Right renal cortex interstitium (tissue), 3 donors: ENCODE data around the gene SPOPL. TPM values are rescaled to one million over a fixed set of nuclear protein-coding genes. Genes with fewer than 3 reads are reported as not detected.

ENCODE experiments used
- DNase-seq, 3 donors: peaks; one replicate each; pipeline ENCODE4 v3.0.0-alpha.2; 2013; ENCODE audit warnings: low read depth in 3 of 3, low spot score in 2 of 3
- polyA plus RNA-seq, 3 donors: library from polyadenylated mRNA; unstranded; fragments of 120-200 nt; gene quantifications; one replicate each; pipeline ENCODE4 v1.2.1, GENCODE V29; 2013; ENCODE audit not compliant: insufficient read length in 3 of 3

SPOPL gene
- polyA plus RNA-seq, 3 donors = 28.0 to 29.9 (median 29.0) TPM

DNA sequence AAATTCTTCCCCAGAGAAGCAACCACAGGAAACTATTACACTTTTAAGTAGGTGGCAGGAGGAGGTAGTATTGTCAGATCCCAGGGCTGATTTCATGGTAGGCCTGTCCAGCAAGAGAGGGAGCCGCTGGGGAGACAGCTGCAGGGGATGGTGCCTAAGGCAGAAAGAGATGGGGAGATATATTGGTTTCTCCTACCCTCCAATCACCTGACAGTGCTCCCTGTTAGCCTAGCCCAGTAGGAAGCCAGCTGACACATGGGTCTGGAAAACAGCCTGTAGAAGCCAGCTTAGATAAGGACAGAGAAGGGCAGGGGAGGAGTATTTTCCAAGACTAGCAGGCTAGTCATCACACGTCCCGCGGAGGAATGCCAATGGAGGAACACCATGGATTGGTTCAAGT is 8.2 kb upstream of the SPOPL start:
- no peak for DNase-seq

- DNase-seq = no peak
Measured at GRCh38 chr2:138494265-138494966, 7.2 kb upstream of the SPOPL start.

- no peak for DNase-seq
Measured at GRCh38 chr2:138495384-138495783, 6.2 kb upstream of the SPOPL start.

GRCh38 chr2:138496096-138496651 is 5.4 kb upstream of the SPOPL start:
- DNase-seq = no peak

DNA sequence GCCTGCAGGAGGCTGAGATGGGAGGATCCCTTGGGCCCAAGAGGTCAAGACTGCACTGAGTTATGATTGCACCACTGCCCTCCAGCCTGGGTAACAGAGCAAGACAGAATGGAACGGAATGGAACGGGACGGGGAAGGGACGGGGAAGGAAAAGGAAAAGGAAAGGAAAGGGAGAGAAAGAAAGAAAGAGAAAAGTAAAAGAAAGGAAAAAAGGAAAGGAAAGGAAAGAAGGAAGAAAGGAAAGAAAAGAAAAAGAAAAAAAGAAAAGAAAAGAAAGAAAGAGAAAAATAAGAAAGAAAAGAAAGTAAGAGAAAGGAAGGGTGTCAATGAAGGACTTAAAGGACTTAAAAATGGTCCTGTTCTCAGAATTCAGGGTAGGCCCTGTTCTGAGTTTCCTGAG is 4.3 kb upstream of the SPOPL start:
- no peak for DNase-seq

DNA sequence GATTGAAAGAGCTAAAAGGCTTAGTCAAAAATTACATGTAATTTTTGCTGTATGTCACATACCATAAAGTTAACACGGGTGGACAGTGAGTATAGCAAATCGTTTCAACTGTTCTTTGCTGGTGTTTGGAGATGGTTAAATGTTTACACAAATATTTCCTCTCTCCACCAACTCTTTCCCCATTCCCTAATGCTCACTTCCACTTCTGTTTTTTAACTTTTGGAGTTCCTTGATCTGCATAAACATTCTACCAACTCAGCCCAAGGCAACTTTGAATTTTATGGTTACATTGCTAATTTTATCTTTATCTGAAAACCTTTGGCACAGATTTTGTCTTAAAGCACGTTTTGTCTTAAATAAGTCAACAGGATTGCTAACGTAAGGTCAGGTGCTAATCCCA is 1.9 kb upstream of the SPOPL start:
- no peak for DNase-seq

DNA sequence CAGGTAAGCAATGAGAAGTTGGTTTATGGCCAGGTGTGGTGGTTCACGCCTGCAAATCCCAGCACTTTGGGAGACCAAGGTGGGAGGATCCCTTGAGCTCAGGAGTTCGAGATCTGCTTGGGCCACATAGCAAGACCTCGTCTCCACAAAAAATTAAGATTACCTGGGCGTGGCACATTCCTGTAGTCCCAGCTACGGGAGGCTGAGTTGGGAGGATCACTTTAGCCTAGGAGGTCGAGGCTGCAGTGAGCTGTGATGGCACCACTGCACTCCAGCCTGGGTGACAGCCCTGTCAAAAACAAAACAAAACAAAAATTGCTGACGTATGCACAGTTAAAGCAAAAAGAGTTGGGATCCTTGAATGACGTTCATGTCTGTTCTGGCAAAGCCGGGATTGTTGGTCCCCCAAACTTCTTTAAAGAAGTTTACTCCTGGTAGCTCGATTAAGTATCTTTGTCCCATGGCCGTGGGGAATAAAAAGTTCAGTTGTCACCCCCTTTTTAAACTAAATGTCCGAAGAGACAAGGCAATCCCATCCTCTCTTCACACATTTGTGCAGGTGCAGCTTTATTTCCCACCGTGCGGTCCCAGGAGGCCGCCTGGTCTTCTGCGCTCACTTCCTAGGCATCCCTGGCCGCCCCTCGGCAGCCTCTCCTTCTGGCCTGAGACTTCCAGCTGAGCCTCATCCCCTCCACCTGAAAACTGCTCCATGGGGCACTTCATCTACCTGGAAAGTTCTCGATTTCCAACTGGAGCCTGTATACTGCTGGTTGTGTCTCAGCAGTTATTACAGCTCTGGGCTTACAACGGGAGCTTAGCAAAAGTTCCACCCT is 762 bp upstream of the SPOPL start:
- DNase-seq = no peak

DNA sequence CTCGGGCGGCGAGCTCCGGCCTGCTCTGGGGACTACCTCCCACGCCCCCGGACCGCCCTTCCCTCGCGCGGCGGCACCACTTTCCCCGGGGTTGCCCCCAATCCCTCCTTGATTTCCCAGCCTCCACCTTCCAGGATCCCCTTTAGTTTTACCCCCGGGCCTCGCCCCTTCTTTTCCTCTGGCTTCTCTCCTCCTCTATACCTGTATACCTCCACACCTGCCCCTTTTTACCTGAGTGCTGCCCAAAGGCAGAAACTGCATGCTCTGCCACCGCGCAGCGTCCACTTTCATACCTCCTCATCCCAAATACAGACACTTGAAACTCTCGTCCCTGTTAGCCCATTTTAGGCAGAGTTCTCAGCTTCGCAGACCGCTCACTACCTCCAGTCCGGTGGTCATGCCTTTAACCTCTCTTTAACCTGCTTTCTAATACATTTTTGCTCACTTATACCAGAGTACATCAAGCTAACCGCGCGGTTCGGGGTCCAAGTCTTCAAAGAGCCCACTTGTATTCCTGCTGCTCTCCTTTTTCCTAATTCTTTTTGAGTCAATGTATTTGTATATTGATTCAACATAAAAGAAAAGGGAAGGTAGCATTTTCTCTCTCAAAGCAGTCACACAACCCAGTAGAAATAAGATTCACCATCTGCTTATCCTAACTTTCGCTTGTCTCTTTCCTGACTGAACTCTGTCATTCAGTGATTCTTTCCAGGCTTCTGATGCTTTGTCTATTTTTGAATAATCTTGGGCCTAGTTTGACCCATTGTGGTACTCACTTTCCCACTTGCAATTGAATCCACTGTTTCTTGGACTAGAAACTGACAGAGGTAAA is 901 bp downstream of the SPOPL start:
- DNase-seq = peak in 1 of 3 donors; percentile 18

GRCh38 chr2:138503087-138503442 is 1.5 kb downstream of the SPOPL start:
- DNase-seq = no peak

DNA sequence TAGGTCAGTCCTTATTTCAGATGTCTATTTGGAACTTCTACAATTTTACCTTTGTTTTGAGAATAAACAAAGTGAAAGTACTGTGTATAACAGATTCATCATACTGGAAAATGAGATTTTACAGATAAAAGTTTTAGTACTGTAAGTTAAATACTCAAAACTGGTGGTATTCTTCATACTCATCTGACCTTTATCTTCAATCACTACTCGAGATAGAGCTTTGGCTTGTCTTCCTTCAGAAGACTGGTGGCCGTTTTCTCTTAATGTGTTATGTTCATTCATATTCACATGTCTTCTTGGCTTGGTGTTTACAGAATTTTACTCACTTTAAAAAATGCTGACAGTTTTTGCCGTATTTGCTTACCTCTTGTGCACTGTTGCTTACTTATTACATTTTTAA is 2.1 kb downstream of the SPOPL start:
- DNase-seq = no peak

DNA sequence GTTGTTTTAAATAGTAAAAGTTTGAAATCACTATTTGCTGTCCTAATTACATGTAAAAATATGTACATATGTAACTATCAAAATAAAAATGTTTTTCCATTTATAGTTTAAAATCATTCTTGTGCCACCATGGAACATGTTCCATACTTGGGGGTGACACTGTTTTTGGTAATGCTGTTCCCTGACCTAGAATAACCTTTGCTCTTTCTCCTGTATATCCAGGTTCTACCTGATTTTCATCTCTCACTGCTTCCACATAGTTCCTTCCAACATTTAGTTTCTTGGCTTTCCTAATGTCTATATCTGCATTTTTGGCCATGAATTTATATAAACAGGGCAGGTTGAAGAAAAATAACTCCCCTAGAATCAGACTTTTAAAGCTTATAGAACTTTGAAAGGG is 2.5 kb downstream of the SPOPL start:
- DNase-seq = no peak

DNA sequence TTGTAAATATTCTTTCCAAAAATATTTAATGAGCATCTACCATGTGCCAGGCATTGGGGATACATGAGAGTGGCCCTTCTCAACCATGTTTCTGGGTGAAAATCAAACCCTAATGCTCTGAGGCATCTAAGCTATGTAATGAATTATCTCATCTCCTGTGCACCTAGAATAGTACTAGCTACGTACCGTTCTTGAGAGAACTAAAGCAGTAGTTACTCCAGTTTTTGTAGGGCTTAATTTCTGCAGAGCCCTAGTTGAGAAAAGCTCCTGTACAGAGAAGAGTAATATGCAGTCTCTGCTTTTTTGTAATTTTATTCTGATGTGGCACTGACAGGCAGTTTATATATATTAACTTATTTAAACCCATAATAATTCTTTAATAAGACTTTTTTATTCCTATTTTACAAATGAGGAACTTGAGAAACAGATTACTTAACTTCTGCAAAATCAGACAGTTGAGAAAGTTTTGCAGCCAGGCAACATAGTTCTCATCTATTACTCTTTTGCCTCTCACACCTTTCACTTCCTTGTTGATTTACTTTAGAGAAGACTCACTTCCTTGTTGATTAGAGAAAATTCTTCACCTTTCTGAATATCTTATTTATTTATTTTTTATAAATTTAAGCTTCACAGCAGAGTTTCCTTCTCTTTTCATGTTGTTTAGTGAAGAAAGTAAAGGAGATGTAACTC is 3.1 kb downstream of the SPOPL start:
- no peak for DNase-seq

GRCh38 chr2:138507267-138507666 is 5.7 kb downstream of the SPOPL start:
- DNase-seq = no peak

GRCh38 chr2:138510319-138510718 is 8.7 kb downstream of the SPOPL start:
- DNase-seq = no peak

GRCh38 chr2:138512672-138513071 is 11.1 kb downstream of the SPOPL start:
- no peak for DNase-seq

DNA sequence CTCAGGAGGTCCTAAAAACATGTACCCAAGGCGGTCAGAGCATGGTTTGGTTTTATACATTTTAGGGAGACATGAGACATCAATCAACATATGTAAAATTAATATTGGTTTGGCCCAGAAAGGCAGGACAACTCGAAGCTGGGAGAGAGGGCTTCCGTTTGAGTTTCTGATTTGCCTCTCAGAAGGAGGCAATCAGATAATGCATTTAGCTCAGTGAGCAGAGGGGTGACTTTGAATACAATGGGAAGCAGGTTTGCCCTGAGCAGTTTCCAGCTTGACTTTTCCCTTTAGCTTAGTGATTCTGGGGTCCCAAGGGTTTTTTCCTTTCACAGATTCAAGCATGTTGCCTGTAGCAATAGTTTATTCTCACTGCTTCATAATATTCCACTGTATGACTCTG is 12.6 kb downstream of the SPOPL start:
- DNase-seq = no peak

GRCh38 chr2:138515092-138515491 is 13.5 kb downstream of the SPOPL start:
- DNase-seq = no peak

GRCh38 chr2:138516030-138516704 is 14.6 kb downstream of the SPOPL start:
- no peak for DNase-seq

GRCh38 chr2:138518860-138519259 is 17.3 kb downstream of the SPOPL start:
- no peak for DNase-seq

- no peak for DNase-seq
Measured at GRCh38 chr2:138521821-138522220, 20.3 kb downstream of the SPOPL start.
